HG03280 (cell line): ENCODE measurements around the gene NCOA7.
"Not testable (repeated sequence)": the region's sequence is repeated elsewhere in the genome, so short reads cannot be mapped to it uniquely, and the experiment has no call there.

ENCODE experiments used
- ATAC-seq: cut with Tn5 transposase; IDR thresholded peaks from one replicate; pipeline ENCODE4 v1.9.1; 2021; ENCODE audit warnings: mild to moderate bottlenecking, moderate library complexity; ENCODE audit not compliant: unreplicated experiment

The NCOA7 gene

GRCh38 chr6:125834348-125834747, 43.6 kb downstream of the NCOA7 start:
- ATAC-seq, result no peak

- no peak for ATAC-seq
Measured at GRCh38 chr6:125835221-125835744, 44.5 kb downstream of the NCOA7 start.

GRCh38 chr6:125836466-125836865, 45.7 kb downstream of the NCOA7 start:
- ATAC-seq, result no peak

- no peak for ATAC-seq
Measured at GRCh38 chr6:125839471-125839870, 48.7 kb downstream of the NCOA7 start.

- no peak for ATAC-seq
Measured at GRCh38 chr6:125839879-125840278, 49.1 kb downstream of the NCOA7 start.

GRCh38 chr6:125841356-125842090, 50.8 kb downstream of the NCOA7 start:
- ATAC-seq, result no peak

- ATAC-seq, result no peak
Measured at GRCh38 chr6:125842091-125842626, 51.4 kb downstream of the NCOA7 start.

- ATAC-seq, result no peak
Measured at GRCh38 chr6:125843593-125843992, 52.8 kb downstream of the NCOA7 start.

GRCh38 chr6:125844989-125845388, 54.2 kb downstream of the NCOA7 start:
- ATAC-seq, result no peak

GRCh38 chr6:125846292-125847024, 55.7 kb downstream of the NCOA7 start:
- no peak for ATAC-seq

GRCh38 chr6:125848286-125848685, 57.5 kb downstream of the NCOA7 start:
- not testable (repeated sequence) for ATAC-seq

- no peak for ATAC-seq
Measured at GRCh38 chr6:125850361-125850760, 59.6 kb downstream of the NCOA7 start.

GRCh38 chr6:125852587-125852986, 61.8 kb downstream of the NCOA7 start:
- no peak for ATAC-seq

GRCh38 chr6:125853168-125853567, 62.4 kb downstream of the NCOA7 start:
- no peak for ATAC-seq

GRCh38 chr6:125853756-125854155, 63.0 kb downstream of the NCOA7 start:
- ATAC-seq, result no peak

- ATAC-seq, result no peak
Measured at GRCh38 chr6:125854355-125854754, 63.6 kb downstream of the NCOA7 start.

- ATAC-seq, result no peak
Measured at GRCh38 chr6:125855783-125856182, 65.0 kb downstream of the NCOA7 start.

- ATAC-seq, result no peak
Measured at GRCh38 chr6:125857846-125858245, 67.1 kb downstream of the NCOA7 start.

- ATAC-seq, result no peak
Measured at GRCh38 chr6:125858427-125859320, 67.9 kb downstream of the NCOA7 start.

- no peak for ATAC-seq
Measured at GRCh38 chr6:125859727-125860126, 69.0 kb downstream of the NCOA7 start.

- ATAC-seq, result no peak
Measured at GRCh38 chr6:125863023-125863422, 72.3 kb downstream of the NCOA7 start.
